Stimulated activated CD8-positive, alpha-beta memory T cell treated with anti-CD3 and anti-CD28 coated beads, Interleukin-15, amount 100 ng/mL, for 48 hours (primary cell): ENCODE measurements around the gene ANXA8L1.
"Not testable (repeated sequence)": the region's sequence is repeated elsewhere in the genome, so short reads cannot be mapped to it uniquely, and the experiment has no call there.

ENCODE experiments used
- DNase-seq, 2 donors: peaks; one replicate each; pipeline ENCODE4 v3.0.0-alpha.2; 2020; ENCODE audit warnings: low read depth in 2 of 2

The ANXA8L1 gene

GRCh38 chr10:46375406-46375805 is at the start of gene ANXA8L1:
ANXA8L1 (plus strand) TSS chr10:46375776; CDS start chr10:46375852, 76 bp downstream.
- not testable (repeated sequence) for DNase-seq

GRCh38 chr10:46326066-46326465 is 49.5 kb upstream of the ANXA8L1 start:
- no peak for DNase-seq

- no peak for DNase-seq
Observed at GRCh38 chr10:46326971-46327370, 48.6 kb upstream of the ANXA8L1 start.

- no peak for DNase-seq
Observed at GRCh38 chr10:46327685-46328084, 47.9 kb upstream of the ANXA8L1 start.

- DNase-seq = no peak
Observed at GRCh38 chr10:46328853-46329689, 46.5 kb upstream of the ANXA8L1 start.

GRCh38 chr10:46329690-46330016 is 45.9 kb upstream of the ANXA8L1 start:
- no peak for DNase-seq

- no peak for DNase-seq
Observed at GRCh38 chr10:46330894-46331293, 44.7 kb upstream of the ANXA8L1 start.

- not testable (repeated sequence) for DNase-seq
Observed at GRCh38 chr10:46365484-46365883, 10.1 kb upstream of the ANXA8L1 start.

- DNase-seq = not testable (repeated sequence)
Observed at GRCh38 chr10:46367209-46367608, 8.4 kb upstream of the ANXA8L1 start.

GRCh38 chr10:46367666-46368240 is 7.8 kb upstream of the ANXA8L1 start:
- not testable (repeated sequence) for DNase-seq

- not testable (repeated sequence) for DNase-seq
Observed at GRCh38 chr10:46368956-46369355, 6.6 kb upstream of the ANXA8L1 start.

GRCh38 chr10:46374410-46374809 is 1.2 kb upstream of the ANXA8L1 start:
- not testable (repeated sequence) for DNase-seq

GRCh38 chr10:46377022-46377421 is 1.4 kb downstream of the ANXA8L1 start:
- not testable (repeated sequence) for DNase-seq

- not testable (repeated sequence) for DNase-seq
Observed at GRCh38 chr10:46377651-46378050, 2.1 kb downstream of the ANXA8L1 start.

- DNase-seq = not testable (repeated sequence)
Observed at GRCh38 chr10:46378108-46378507, 2.5 kb downstream of the ANXA8L1 start.

GRCh38 chr10:46379233-46379848 is 3.8 kb downstream of the ANXA8L1 start:
- DNase-seq = not testable (repeated sequence)

GRCh38 chr10:46385858-46386257 is 10.3 kb downstream of the ANXA8L1 start:
- DNase-seq = not testable (repeated sequence)

GRCh38 chr10:46386694-46387093 is 11.1 kb downstream of the ANXA8L1 start:
- DNase-seq = not testable (repeated sequence)

GRCh38 chr10:46387309-46387902 is 11.8 kb downstream of the ANXA8L1 start:
- DNase-seq = not testable (repeated sequence)

GRCh38 chr10:46391422-46391821 is 15.8 kb downstream of the ANXA8L1 start:
- DNase-seq = not testable (repeated sequence)

GRCh38 chr10:46396441-46397279 is 21.1 kb downstream of the ANXA8L1 start:
- DNase-seq = not testable (repeated sequence)
